Testis (tissue), 2 donors: ENCODE results near the gene LRIG1.

ENCODE experiments used
- POLR2A ChIP-seq: fragments of 450-650 bp; IDR thresholded peaks from one replicate; pipeline ENCODE4 v1.6.1; 2017; ENCODE audit warnings: antibody characterized with exemption, mild to moderate bottlenecking, moderate library complexity
- TF ChIP-seq, protein P1 (sequence below), 3 experiments: fragments of 450-650 bp in 2 of 3; fragments of 200-600 bp in 1 of 3; sonication (generic) in 1 of 3; IDR thresholded peaks; one replicate each; pipeline ENCODE4 v1.5.1; 2016 to 2019; ENCODE audit warnings: antibody characterized with exemption in 3 of 3, mild to moderate bottlenecking in 2 of 3, moderate library complexity in 1 of 3

DNA sequence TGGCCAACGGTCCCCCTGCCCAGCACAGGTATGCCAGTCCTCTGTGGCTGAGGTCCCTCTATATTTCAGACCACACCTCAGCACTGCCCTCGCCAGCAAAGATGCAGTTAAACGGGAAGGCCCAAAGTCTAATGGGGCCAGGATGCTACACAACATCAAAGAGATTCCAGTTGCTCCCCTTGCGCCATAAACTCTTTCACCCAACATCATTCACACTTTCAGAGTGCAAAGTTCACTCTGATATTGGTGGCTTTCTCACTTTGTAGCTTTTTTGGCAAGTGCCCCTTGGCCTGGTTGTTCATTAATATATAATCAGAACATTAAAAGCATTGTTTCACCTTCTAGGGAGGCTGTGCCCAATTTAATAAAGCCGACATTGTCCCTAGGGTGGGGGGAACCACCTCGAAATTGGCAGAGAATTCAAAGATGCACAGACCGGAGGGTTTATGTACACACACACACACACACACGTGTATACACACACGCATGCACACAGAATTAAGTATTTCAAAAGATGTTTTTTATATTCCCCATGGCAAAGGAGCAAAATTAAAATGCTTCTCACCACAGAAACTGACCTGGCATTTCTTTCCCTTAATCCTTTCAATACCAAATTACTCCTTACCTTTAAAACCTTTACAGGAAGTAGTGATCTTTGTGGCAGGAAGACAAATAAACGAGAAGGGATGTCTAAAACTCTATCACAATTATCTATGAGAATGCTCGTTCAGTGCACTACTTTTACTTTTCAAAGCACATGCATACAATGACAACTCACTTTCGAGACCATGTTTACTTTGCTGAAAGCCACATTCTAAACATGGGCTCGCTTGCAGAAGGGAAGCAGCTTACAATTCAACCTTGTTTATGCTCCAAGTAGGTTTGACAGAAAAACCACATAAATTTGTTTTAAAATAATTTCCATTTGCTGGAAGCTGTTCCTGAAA is 19.5 kb downstream of the LRIG1 start:
- TF ChIP-seq POLR2A: no peak
- TF ChIP-seq, protein P1, sequence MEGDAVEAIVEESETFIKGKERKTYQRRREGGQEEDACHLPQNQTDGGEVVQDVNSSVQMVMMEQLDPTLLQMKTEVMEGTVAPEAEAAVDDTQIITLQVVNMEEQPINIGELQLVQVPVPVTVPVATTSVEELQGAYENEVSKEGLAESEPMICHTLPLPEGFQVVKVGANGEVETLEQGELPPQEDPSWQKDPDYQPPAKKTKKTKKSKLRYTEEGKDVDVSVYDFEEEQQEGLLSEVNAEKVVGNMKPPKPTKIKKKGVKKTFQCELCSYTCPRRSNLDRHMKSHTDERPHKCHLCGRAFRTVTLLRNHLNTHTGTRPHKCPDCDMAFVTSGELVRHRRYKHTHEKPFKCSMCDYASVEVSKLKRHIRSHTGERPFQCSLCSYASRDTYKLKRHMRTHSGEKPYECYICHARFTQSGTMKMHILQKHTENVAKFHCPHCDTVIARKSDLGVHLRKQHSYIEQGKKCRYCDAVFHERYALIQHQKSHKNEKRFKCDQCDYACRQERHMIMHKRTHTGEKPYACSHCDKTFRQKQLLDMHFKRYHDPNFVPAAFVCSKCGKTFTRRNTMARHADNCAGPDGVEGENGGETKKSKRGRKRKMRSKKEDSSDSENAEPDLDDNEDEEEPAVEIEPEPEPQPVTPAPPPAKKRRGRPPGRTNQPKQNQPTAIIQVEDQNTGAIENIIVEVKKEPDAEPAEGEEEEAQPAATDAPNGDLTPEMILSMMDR (IDR thresholded peaks at IDR 0.05): no peak
